Peyer's patch (tissue), 4 donors: ENCODE data around the gene PGRMC1. TPM values are rescaled to one million over a fixed set of nuclear protein-coding genes. Genes with fewer than 3 reads are reported as not detected.
"Not testable (repeated sequence)": the region's sequence is repeated elsewhere in the genome, so short reads cannot be mapped to it uniquely, and the experiment has no call there.

Source experiments
- DNase-seq, 3 donors: peaks; one replicate each; pipeline ENCODE4 v3.0.0-alpha.2; 2017 to 2019
- H3K27ac ChIP-seq, 4 donors: fragments of 200-600 bp; sonication (generic); one replicate each; pipeline ENCODE4 v1.5.1; 2016 to 2019
- H3K27me3 ChIP-seq, 2 donors: fragments of 200-600 bp; sonication (generic); one replicate each; pipeline ENCODE4 v1.5.1; 2019
- H3K36me3 ChIP-seq, 3 donors: fragments of 200-600 bp; sonication (generic); one replicate each; pipeline ENCODE4 v1.5.1; 2016 to 2019
- H3K4me1 ChIP-seq, 4 donors: fragments of 200-600 bp; sonication (generic); one replicate each; pipeline ENCODE4 v1.5.1; 2016 to 2019
- H3K4me3 ChIP-seq, 4 donors: fragments of 200-600 bp; sonication (generic); 1 replicate in 3 of 4; 2 replicates in 1 of 4; pipeline ENCODE4 v1.5.1; 2016 to 2019; ENCODE audit warnings: mild to moderate bottlenecking in 1 of 4
- H3K9me3 ChIP-seq, 4 donors: fragments of 200-600 bp; sonication (generic); one replicate each; pipeline ENCODE4 v1.5.1; 2016 to 2019; ENCODE audit warnings: mild to moderate bottlenecking in 1 of 4
- POLR2A ChIP-seq, 2 donors: fragments of 450-650 bp; IDR thresholded peaks; one replicate each; pipeline ENCODE4 v1.5.1; 2017; ENCODE audit warnings: antibody characterized with exemption in 2 of 2, mild to moderate bottlenecking in 2 of 2, moderate library complexity in 2 of 2
- total RNA-seq, 4 donors: library from RNA; depleted of rRNA; stranded (reverse); fragments of >200 nt; gene quantifications; one replicate each; pipeline ENCODE4 v1.1.0, GENCODE V29; 2016
- TF ChIP-seq, protein P1 (sequence below), 6 experiments: fragments of 450-650 bp in 4 of 6; fragments of 200-600 bp in 2 of 6; sonication (generic) in 1 of 6; IDR thresholded peaks; one replicate each; pipeline ENCODE4 v1.5.1; 2017 to 2019; ENCODE audit warnings: antibody characterized with exemption in 6 of 6, mild to moderate bottlenecking in 3 of 6, moderate library complexity in 1 of 6

The PGRMC1 gene
- total RNA-seq, 4 donors from 2014 or later, result 47.9 to 242 (median 118) TPM

DNA sequence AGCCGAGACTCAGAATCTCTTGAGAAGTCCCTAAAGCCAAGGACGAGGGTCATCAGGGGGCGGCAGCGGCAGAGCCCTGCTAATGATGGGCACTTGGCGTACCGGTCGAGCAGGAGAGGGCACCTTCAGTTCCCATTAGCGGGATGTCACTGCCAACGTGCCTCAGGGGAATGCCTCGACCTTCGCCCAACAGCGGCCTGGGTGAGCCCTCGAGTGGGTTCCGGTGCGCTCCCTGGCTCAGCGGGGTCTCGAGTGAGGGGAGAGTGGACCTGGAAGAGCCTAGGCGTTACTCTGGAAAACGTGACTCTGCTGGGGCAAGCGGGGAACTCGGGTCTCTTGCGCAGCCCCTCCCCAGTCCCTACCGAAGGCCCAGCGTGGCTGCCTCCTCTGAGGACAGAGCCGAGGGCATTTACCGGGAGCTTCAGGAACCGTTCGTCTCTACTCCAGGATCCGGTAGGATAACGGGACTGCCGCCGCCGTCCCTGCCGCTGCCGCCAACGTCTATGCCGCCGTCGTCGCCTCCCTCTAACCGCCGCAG lies 36.9 kb downstream of the PGRMC1 start:
- no peak for DNase-seq
- H3K4me1 ChIP-seq, result no peaks in the 10 kb centered on the region
- H3K9me3 ChIP-seq, result no peaks in the 10 kb centered on the region
- H3K27me3 ChIP-seq, result no peaks in the 10 kb centered on the region
- no peaks in the 10 kb centered on the region for H3K36me3 ChIP-seq
- H3K4me3 ChIP-seq, result peak overlapping the region in 2 of 4 donors; percentile 4 to 12
- TF ChIP-seq POLR2A (IDR thresholded peaks at IDR 0.05), result no peak
- TF ChIP-seq, protein P1, sequence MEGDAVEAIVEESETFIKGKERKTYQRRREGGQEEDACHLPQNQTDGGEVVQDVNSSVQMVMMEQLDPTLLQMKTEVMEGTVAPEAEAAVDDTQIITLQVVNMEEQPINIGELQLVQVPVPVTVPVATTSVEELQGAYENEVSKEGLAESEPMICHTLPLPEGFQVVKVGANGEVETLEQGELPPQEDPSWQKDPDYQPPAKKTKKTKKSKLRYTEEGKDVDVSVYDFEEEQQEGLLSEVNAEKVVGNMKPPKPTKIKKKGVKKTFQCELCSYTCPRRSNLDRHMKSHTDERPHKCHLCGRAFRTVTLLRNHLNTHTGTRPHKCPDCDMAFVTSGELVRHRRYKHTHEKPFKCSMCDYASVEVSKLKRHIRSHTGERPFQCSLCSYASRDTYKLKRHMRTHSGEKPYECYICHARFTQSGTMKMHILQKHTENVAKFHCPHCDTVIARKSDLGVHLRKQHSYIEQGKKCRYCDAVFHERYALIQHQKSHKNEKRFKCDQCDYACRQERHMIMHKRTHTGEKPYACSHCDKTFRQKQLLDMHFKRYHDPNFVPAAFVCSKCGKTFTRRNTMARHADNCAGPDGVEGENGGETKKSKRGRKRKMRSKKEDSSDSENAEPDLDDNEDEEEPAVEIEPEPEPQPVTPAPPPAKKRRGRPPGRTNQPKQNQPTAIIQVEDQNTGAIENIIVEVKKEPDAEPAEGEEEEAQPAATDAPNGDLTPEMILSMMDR (IDR thresholded peaks at IDR 0.05), result no peak
- H3K27ac ChIP-seq, result no peak overlapping the region

DNA sequence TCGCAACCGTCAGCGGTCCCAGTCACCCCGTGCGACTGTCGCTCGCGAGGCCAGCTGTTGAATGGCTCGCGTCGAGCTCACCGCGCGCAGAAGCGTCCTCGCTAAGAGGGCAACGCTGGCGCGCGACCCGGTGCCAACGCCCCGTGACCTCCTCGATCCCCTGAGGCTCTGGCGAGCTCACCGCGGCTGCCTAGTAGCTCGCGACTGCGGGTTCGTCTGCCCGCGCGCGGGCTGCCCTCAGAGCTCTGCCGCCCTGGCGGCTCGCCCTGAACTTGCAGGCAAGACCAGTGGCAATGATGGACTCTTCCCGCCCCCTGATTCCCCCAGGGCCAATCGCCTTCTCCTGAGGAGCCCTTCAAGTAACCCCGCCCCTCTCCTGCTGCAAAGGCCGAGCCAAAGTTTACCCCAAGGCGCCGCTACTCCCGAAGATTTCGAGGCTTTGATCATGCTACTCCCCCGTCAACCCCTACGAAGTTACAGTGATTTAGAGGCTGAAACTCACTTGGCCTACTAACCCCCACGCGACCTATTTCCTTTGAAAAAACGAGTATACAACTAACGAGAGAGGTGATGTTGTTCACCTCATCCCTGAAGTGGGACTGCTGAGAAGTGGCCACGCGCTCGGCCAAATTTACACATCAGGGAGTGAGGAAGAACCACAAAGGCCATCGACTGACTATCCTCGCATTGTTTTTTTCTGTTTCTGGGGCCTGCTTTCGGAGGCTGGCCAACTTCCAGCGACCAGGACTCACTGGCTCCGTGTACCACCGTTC lies 37.5 kb downstream of the PGRMC1 start:
- H3K27ac ChIP-seq, result no peak overlapping the region
- no peaks in the 10 kb centered on the region for H3K9me3 ChIP-seq
- peak overlapping the region in 2 of 4 donors; percentile 4 to 12 for H3K4me3 ChIP-seq

GRCh38 chrX:119282347-119282746 lies 46.3 kb downstream of the PGRMC1 start:
- H3K27ac ChIP-seq, H3K27me3 ChIP-seq, DNase-seq, H3K9me3 ChIP-seq, H3K4me1 ChIP-seq, H3K4me3 ChIP-seq, H3K36me3 ChIP-seq: not testable (repeated sequence)

More for the DNA sequence above, 37.5 kb downstream of the PGRMC1 start:
- H3K36me3 ChIP-seq, result no peaks in the 10 kb centered on the region
- no peaks in the 10 kb centered on the region for H3K27me3 ChIP-seq
- peak in 2 of 3 donors; percentile 64 to 72 for DNase-seq
- H3K4me1 ChIP-seq, result no peaks in the 10 kb centered on the region
- no peak for TF ChIP-seq POLR2A (IDR thresholded peaks at IDR 0.05)
- TF ChIP-seq, protein P1 (IDR thresholded peaks at IDR 0.05), result peak in 4 of 6 experiments; percentile 13 to 50 (median 24)

GRCh38 chrX:119288890-119289393 lies 52.9 kb downstream of the PGRMC1 start:
- no peaks in the 10 kb centered on the region for H3K9me3 ChIP-seq
- DNase-seq, result no peak
- no peak overlapping the region for H3K27ac ChIP-seq
- TF ChIP-seq POLR2A (IDR thresholded peaks at IDR 0.05), result no peak
- TF ChIP-seq, protein P1 (IDR thresholded peaks at IDR 0.05), result peak in 1 of 6 experiments; percentile 8
- H3K27me3 ChIP-seq, result no peaks in the 10 kb centered on the region
- H3K36me3 ChIP-seq, result no peaks in the 10 kb centered on the region
- no peak overlapping the region for H3K4me3 ChIP-seq
- no peaks in the 10 kb centered on the region for H3K4me1 ChIP-seq

DNA sequence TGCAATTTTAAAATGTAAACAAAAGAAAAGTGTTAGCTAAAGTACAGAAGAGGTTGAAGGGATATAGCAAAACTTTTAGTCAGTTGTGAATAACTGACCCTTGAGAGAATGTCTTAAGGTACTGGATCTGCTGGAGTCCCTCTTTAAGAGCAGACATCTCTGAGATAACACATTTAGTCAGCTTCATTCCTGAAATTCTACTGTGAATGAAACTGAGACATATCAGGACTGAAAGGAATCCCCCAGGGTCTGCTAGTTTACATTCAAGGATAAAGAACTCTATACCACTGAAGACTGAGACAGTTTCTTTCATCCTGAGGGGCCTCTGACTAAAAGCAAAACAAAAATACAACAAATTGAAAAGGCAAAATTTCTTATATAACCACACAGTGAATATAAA lies 54.4 kb downstream of the PGRMC1 start:
- Histone ChIP-seq H3K4me1 (no peaks in the 10 kb centered on the region), H3K27me3 (no peaks in the 10 kb centered on the region), H3K4me3 (no peak overlapping the region), H3K9me3 (no peaks in the 10 kb centered on the region), H3K36me3 (no peaks in the 10 kb centered on the region), H3K27ac (no peak overlapping the region)
- TF ChIP-seq, protein P1 (IDR thresholded peaks at IDR 0.05), result no peak
- TF ChIP-seq POLR2A (IDR thresholded peaks at IDR 0.05), result no peak
- DNase-seq, result no peak

- H3K4me1 ChIP-seq, H3K4me3 ChIP-seq, H3K27me3 ChIP-seq, H3K27ac ChIP-seq, H3K36me3 ChIP-seq, DNase-seq, H3K9me3 ChIP-seq: not testable (repeated sequence)
Measured at GRCh38 chrX:119291246-119291645, 55.2 kb downstream of the PGRMC1 start.
